GM11168 (cell line): Measurements from ENCODE around the gene CELF1.

Source experiments
- in situ Hi-C: fragments of 300-500 bp; cut with MboI; formaldehyde crosslinking; loops from one replicate; pipeline ENCODE4 v1.12.0; 2022; ENCODE audit warnings: low sequenced_read_pairs; ENCODE audit not compliant: unreplicated experiment

Gene CELF1

GRCh38 chr11:47552566-47553405 lies at the start of gene CELF1:
TSS of gene CELF1 (minus strand) at chr11:47553132. CDS start at chr11:47499523, 53,609 bp downstream.
- in situ Hi-C loops: no loop called here

DNA sequence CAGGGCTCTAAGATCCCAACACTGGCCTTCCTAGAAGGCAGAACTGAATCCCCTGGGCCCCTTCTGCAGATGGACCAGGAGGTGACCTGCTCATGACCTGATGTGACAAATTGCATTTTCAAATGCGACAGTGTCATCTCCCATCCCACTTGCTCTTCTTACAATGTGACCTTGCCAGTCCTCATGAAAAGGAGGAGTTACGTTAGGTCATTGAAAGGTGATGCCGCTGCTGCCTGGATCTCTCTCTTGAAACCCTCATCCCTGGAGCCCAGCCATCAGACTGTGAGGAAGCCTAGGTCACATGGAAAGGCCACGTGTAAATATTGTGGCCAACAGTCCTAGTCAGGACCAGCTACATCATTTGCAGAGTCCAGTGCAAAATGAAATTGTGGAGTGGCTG lies 47.0 kb upstream of the CELF1 start:
- in situ Hi-C loops: no loop called here

- in situ Hi-C loops: no loop called here
These were observed 43.0 kb upstream of the CELF1 start for GRCh38 chr11:47595967-47596366.

- in situ Hi-C loops: no loop called here
These were observed 42.1 kb upstream of the CELF1 start for GRCh38 chr11:47595029-47595428.

DNA sequence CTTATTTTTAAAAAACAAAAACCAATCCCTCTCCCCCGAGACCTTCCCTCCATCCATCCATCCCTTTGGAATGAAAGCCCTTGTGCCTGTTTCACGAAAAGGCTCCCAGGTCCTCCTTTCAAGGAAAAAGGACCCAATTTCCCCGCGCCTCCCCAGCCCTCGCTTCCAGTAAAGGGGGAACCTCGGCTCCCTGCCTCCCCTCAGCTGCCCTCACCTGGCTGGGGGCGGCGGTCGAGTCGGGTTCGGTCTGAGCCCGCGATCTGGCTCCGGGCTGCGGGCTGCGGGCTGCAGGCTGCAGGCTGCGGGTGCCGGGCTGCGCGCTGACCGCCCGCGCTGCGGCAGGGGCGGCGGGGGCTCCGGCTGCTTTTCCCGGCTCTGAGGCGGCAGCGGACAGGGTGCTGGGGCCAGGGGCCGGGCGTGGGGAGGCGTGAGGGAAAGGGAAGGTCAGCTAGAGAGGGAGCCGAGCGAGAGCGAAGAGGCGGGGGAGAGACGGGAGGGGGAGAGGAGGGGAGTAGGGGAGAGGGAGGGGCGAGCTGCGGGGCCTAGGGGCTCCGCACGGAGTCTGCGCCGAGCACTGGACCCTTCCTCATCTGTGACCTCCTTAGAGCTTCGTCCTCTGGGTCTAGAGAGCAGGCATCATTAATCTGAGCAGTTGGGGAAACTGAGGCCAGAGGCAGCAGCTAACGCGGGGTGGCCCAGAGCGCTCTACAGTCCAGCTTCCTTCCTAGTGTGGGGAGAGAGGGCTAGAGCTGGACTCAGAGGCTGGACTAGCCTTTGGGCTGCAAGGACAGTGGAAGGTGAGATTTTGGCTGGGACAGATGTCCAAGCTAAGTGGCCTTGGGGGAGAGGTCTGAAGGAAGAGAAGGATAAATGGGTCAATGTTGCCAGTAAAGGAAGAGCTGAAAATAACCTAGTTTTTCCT lies 41.3 kb upstream of the CELF1 start, which contains the start of gene C1QTNF4:
Gene C1QTNF4 (minus strand): TSS at position 478 of the 922 bp plus-strand sequence. CDS start 3,601 bp downstream, outside the sequence.
- in situ Hi-C loops: no loop called here

DNA sequence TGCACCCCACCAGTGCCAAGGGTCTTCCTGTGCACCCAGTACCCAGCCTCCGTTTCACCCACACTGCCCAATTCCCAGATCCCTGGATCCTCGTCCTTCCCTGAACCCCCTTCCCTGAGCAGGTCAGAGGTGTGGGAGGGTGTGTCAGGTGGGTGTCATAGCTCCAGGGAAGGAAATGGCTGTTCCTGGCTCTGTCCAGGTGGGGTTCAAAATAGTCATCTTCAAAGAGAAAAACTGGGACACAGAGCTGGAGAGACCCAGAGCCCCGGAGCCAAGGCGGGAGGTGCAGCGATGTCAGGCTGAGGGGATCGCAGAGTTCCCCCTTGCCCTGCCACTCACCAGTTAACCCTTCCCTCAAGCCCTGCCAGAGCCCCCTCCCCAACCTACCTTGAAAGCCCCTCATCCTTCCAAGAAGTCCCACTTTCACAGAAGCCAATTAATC lies 40.6 kb upstream of the CELF1 start:
- in situ Hi-C loops: no loop called here

- in situ Hi-C loops: no loop called here
These were observed 40.0 kb upstream of the CELF1 start for GRCh38 chr11:47592970-47593369.

- in situ Hi-C loops: no loop called here
These were observed 39.3 kb upstream of the CELF1 start for GRCh38 chr11:47592251-47592650.

- in situ Hi-C loops: no loop called here
These were observed 38.8 kb upstream of the CELF1 start for GRCh38 chr11:47591764-47592163.

DNA sequence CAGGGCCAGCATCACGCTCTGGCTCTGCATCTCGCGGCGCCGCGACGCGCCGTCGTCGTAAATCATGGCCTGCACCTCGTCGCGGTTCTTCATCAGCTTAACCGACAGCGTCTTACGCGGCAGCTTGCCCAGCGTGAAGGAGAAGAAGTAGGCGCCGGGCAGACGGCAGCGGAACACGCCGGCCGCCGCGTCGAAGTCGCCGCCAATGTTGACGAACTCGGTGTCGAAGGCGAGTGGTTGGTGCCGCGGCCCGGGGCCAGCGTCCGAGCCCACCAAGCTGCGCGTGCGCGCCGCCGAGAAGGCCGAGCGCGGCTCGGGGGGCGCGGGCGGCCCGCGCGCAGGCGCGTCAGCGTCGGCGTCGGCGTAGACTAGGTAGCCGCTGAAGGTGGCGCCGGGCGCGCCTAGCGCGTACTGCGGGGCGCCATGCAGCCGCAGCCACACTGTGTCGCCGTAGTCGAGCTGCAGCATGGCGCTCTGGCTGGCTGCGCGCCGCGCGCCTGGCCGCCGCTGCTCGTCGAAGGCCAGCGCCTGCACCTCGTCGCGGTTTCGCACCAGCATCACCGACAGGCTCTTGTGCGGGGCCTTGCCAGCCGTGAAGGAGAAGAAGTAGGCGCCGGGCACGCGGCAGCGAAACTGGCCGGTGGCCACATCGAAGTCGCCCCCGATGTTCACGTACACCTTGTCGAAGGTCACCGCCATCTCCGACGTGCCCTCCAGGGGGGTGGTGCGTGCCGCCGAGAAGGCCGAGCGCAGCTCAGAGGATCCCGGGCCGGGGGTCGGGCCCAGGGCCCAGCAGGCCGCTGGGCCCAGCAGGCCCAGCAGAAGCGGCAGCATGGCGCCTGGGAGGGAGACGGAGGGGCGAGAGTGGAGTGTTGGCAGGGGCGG lies 37.3 kb upstream of the CELF1 start:
- in situ Hi-C loops: no loop called here

GRCh38 chr11:47589584-47589976 lies 36.6 kb upstream of the CELF1 start:
- in situ Hi-C loops: no loop called here

GRCh38 chr11:47589118-47589517 lies 36.2 kb upstream of the CELF1 start:
- in situ Hi-C loops: no loop called here

GRCh38 chr11:47587723-47588326 lies 34.9 kb upstream of the CELF1 start:
- in situ Hi-C loops: no loop called here

GRCh38 chr11:47587039-47587716 lies 34.2 kb upstream of the CELF1 start:
- in situ Hi-C loops: no loop called here

- in situ Hi-C loops: no loop called here
These were observed 33.3 kb upstream of the CELF1 start, which contains the start of gene FAM180B for GRCh38 chr11:47586098-47586855. TSS of gene FAM180B (plus strand) at chr11:47586678. CDS start at chr11:47586769, 91 bp downstream.

GRCh38 chr11:47583844-47584243 lies 30.9 kb upstream of the CELF1 start:
- in situ Hi-C loops: no loop called here

- in situ Hi-C loops: no loop called here
These were observed 25.9 kb upstream of the CELF1 start, which contains the start of the genes KBTBD4 and NDUFS3 for GRCh38 chr11:47578524-47579494. TSS of gene KBTBD4 (minus strand) at chr11:47578970. CDS start at chr11:47578951, 19 bp downstream. TSS of gene NDUFS3 (plus strand) at chr11:47579074. CDS start at chr11:47579092, 18 bp downstream.
